Heart right ventricle (tissue), 16 donors: ENCODE measurements around the gene SSH3. TPM values are rescaled to one million over a fixed set of nuclear protein-coding genes. Genes with fewer than 3 reads are reported as not detected.

Source experiments
- ATAC-seq, 8 donors: fragments of 200-7000 bp; cut with Tn5 transposase; one replicate each; pipeline ENCODE4 v1.9.1; 2020; ENCODE audit warnings: mild to moderate bottlenecking in 8 of 8, moderate library complexity in 8 of 8, moderate number of reproducible peaks in 1 of 8
- DNase-seq, 2 donors: peaks; one replicate each; pipeline ENCODE4 v3.0.0-alpha.2; 2020
- H3K27ac ChIP-seq, 10 donors: fragments of 200-600 bp; sonication (generic) in 2 of 10; one replicate each; pipeline versions ENCODE4 v1.5.0 to v1.8.0; 2020 to 2022; ENCODE audit warnings: mild to moderate bottlenecking in 3 of 10
- H3K27me3 ChIP-seq, 7 donors: fragments of 200-600 bp; one replicate each; pipeline ENCODE4 v1.8.0; 2021 to 2022; ENCODE audit warnings: mild to moderate bottlenecking in 2 of 7
- H3K36me3 ChIP-seq, 9 donors: fragments of 200-600 bp; sonication (generic) in 1 of 9; one replicate each; pipeline versions ENCODE4 v1.5.0 to v1.8.0; 2020 to 2022; ENCODE audit warnings: mild to moderate bottlenecking in 2 of 9
- H3K4me1 ChIP-seq, 9 donors: fragments of 200-600 bp; sonication (generic) in 1 of 9; one replicate each; pipeline versions ENCODE4 v1.5.0 to v1.8.0; 2020 to 2022; ENCODE audit warnings: mild to moderate bottlenecking in 4 of 9
- H3K4me3 ChIP-seq, 10 donors: fragments of 200-600 bp; sonication (generic) in 2 of 10; one replicate each; pipeline versions ENCODE4 v1.5.0 to v1.8.0; 2020 to 2022; ENCODE audit warnings: mild to moderate bottlenecking in 7 of 10, moderate library complexity in 2 of 10
- H3K9me3 ChIP-seq, 11 donors: fragments of 200-600 bp in 10 of 11; sonication (generic) in 2 of 11; one replicate each; pipeline versions ENCODE4 v1.5.0 to v1.8.0; 2013 to 2022; ENCODE audit warnings: mild to moderate bottlenecking in 2 of 11, control low read depth in 1 of 11, moderate library complexity in 1 of 11
- WGBS, 2 donors: extraction: QIAGEN DNeasy Blood & Tissue Kit; methylation state at CpG; one replicate each; pipeline ENCODE4 v1.1.7; 2013; ENCODE audit warnings: inconsistent platforms in 1 of 2; 5-methylcytosine and 5-hydroxymethylcytosine counted together
- intact Hi-C, 10 donors: fragments of 100-400 bp; cut with DNase I; formaldehyde crosslinking; loops; one replicate each; pipeline versions ENCODE4 v1.11.1 to v1.14.2; 2022
- polyA plus RNA-seq, 2 donors: library from polyadenylated mRNA; stranded (reverse); fragments of 200-250 nt; gene quantifications; one replicate each; pipeline ENCODE4 v1.2.3, GENCODE V29; 2013
- total RNA-seq, 10 donors: library from RNA; stranded (reverse); fragmentation: NEBNext Ultra II Directional in 3 of 10; extraction: Animal tissue kit (Norgen Biotek cat#: 25700) in 3 of 10; gene quantifications; one replicate each; pipeline versions ENCODE4 v1.2.1 to v1.2.4, GENCODE V29; 2021 to 2023
- TF ChIP-seq, protein P1 (sequence below), 9 donors: fragments of 200-600 bp; sonication (generic) in 2 of 9; IDR thresholded peaks; one replicate each; pipeline versions ENCODE4 v1.5.0 to v1.8.0; 2021 to 2022; ENCODE audit warnings: antibody characterized with exemption in 9 of 9, mild to moderate bottlenecking in 5 of 9, moderate library complexity in 1 of 9
- donor health status: Arrhythmogenic right ventricular cardiomyopathy.
- donor health status: ischemic (EF 13 %, LVEDD 7.1; RV severe dilation, severe dysfunction).
- donor health status: healthy with polysubstance abuse.
- donor health status: DM: no; HTN: yes; CAD: no.
- donor health status: DM: no; HTN: no; CAD: no.
- donor health status: ischemic (EF 25% LVEDD 6.9; RV normal size, moderate dysfunction).
- donor health status: ischemic (EF 25% LVEDD 5.7; RV mildly dilated, moderate dysfunction).
- donor health status: healthy.
- donor health status: DM: yes; HTN: yes; CAD: no.
- donor health status: Ischemic cardiomyopathy.
- donor health status: ischemic (EF 35%, LVEDD 5.7; RV mildly dilated, moderate dysfunction).
- donor health status: nonischemic (EF 11% LVEDD 7.7; RV severe dilation, severe dysfunction).
- donor health status: DM: yes; HTN: yes; CAD: no.
- donor health status: PGD.
- donor health status: ischemic (EF 29% LVEDD 5.4; RV normal size, mild dysfunction).
- donor health status: nonischemic (EF 23%, LVEDD 6.1; RV moderate dilation, normal function).

The SSH3 gene
- total and polyA plus RNA-seq, 12 donors, result 7.8 to 21.2 (median 15.3) TPM

DNA sequence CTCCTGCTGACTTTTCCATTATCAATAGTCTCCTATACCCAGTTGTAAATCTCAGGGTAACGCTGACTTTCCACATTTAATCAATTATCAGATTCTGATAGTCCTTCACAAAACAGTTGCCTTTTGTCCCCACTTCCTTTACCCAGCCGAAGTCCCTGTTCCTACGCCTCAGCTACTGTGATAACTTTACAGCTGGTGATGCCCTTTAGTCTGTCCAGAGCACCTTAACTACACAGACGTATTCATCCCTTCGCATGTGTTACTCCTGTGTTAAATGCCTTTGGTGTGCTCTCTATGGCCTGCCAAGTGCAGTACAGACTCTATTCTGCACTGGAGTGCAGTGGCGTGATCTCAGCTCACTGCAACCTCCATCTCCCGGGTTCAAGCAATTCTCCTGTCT is 20.2 kb downstream of the SSH3 start:
- Histone ChIP-seq H3K36me3 (peaks cover 0 to 11% (median 0%) of the 10 kb centered on the region in 9 donors), H3K4me3 (no peak overlapping the region), H3K9me3 (no peaks in the 10 kb centered on the region), H3K27me3 (no peaks in the 10 kb centered on the region), H3K4me1 (peaks cover under 1 to 9% (median 6%) of the 10 kb centered on the region in 9 donors), H3K27ac (no peak overlapping the region)
- WGBS, 2 donors, result 86 to 90% methylated on average over 7 of the region's 7 CpGs
- intact Hi-C loops, result no loop called here
- ATAC-seq, result no peak
- DNase-seq, result no peak
- TF ChIP-seq, protein P1, sequence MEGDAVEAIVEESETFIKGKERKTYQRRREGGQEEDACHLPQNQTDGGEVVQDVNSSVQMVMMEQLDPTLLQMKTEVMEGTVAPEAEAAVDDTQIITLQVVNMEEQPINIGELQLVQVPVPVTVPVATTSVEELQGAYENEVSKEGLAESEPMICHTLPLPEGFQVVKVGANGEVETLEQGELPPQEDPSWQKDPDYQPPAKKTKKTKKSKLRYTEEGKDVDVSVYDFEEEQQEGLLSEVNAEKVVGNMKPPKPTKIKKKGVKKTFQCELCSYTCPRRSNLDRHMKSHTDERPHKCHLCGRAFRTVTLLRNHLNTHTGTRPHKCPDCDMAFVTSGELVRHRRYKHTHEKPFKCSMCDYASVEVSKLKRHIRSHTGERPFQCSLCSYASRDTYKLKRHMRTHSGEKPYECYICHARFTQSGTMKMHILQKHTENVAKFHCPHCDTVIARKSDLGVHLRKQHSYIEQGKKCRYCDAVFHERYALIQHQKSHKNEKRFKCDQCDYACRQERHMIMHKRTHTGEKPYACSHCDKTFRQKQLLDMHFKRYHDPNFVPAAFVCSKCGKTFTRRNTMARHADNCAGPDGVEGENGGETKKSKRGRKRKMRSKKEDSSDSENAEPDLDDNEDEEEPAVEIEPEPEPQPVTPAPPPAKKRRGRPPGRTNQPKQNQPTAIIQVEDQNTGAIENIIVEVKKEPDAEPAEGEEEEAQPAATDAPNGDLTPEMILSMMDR (IDR thresholded peaks at IDR 0.05), result no peak

DNA sequence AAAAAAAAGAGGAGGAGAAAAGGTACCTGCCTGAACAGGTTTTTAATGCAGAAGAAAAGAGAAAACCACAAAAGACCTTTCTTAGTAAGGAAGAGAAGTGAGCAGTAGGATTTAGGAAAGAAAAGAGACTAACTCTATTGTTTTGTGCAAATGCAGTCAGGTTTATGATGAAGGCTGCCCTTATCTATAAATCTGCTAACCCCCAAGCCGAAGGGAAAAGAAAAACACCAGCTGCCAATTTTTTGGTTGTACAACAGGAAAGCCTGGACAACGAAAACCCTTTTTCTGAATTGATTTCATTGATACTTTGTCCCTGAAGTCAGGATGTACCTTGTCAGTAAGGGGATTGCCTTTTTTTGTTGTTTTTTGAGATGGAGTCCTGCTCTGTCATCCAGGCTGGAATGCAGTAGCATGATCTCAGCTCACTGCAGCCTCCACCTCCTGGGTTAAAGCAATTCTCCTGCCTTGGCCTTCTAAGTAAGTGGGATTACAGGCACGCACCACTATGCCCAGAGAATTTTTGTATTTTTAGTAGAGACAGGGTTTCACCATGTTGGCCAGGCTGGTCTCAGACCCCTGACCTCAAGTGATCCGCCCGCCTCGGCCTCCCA is 28.9 kb downstream of the SSH3 start:
- Histone ChIP-seq H3K4me1 (no peaks in the 10 kb centered on the region), H3K27ac (no peak overlapping the region), H3K27me3 (no peaks in the 10 kb centered on the region), H3K4me3 (no peak overlapping the region), H3K36me3 (peaks cover 0 to 18% (median 0%) of the 10 kb centered on the region in 9 donors), H3K9me3 (no peaks in the 10 kb centered on the region)
- 84 to 91% methylated on average over 6 of the region's 6 CpGs for WGBS, 2 donors
- intact Hi-C loops, result no loop called here
- TF ChIP-seq, protein P1 (IDR thresholded peaks at IDR 0.05), result no peak
- ATAC-seq (no peak), DNase-seq (no peak)

DNA sequence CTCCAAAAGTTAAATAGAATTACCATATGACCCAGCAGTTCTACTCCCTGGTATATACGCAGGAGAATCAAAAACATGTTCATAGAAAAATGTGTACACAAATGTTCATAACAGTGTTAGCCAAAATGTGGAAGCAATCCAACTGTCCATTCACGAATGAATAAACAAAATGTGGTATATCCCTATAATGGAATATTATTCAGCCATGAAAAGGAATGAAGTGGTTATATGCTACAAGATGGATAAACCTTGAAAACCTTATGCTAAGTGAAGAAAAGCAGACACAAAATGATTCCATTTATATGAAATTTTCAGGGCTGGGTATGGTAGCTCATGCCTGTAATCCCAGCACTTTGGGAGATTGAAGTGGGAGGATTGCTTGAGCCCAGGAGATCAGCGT is 33.9 kb downstream of the SSH3 start:
- DNase-seq, result no peak
- no peak for ATAC-seq
- Histone ChIP-seq H3K27me3 (no peaks in the 10 kb centered on the region), H3K36me3 (peaks cover 0 to 10% (median 0%) of the 10 kb centered on the region in 9 donors), H3K9me3 (peaks cover 0 to 5% (median 0%) of the 10 kb centered on the region in 11 donors), H3K4me3 (no peak overlapping the region), H3K4me1 (no peaks in the 10 kb centered on the region), H3K27ac (no peak overlapping the region)
- WGBS, 2 donors, result 95 to 97% methylated on average over 3 of the region's 3 CpGs
- intact Hi-C loops, result no loop called here
- TF ChIP-seq, protein P1 (IDR thresholded peaks at IDR 0.05), result no peak

DNA sequence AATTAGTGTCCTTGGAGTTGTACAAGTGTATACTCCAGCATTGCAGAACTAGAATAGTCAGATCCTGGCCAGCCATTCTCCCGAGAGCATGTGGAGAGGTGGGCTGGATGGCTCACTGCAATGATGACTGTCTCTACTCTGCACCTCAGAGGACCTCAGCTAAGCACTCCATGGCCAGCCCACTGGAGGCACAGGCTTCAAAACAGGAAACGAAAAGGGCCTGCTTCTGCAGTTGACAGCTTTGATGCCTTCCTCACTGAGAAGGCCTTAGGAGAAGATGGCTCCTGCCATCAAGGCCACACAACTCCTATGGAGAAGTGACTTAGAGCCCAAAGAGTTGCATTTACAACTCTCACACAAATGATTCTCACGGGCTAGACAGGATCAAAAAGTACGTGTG is 40.9 kb downstream of the SSH3 start:
- DNase-seq (no peak), ATAC-seq (no peak)
- Histone ChIP-seq H3K27me3 (no peaks in the 10 kb centered on the region), H3K9me3 (peaks cover 0 to 8% (median 0%) of the 10 kb centered on the region in 11 donors), H3K36me3 (no peaks in the 10 kb centered on the region), H3K27ac (no peak overlapping the region), H3K4me1 (peaks cover 0 to 6% (median 0%) of the 10 kb centered on the region in 9 donors), H3K4me3 (no peak overlapping the region)
- intact Hi-C loops, result no loop called here
- WGBS, 2 donors, result 87 to 93% methylated on average over 4 of the region's 4 CpGs
- TF ChIP-seq, protein P1 (IDR thresholded peaks at IDR 0.05), result no peak
